HL-60 (cell line): Measurements from ENCODE around the gene RAB10.

Source experiments
- DNase-seq, 2 experiments: peaks; one replicate each; pipeline ENCODE4 v3.0.0-alpha.2; 2010 to 2020; ENCODE audit warnings: low read depth in 1 of 2, low spot score in 1 of 2
- H3K27ac ChIP-seq: fragments of 250-450 bp; sonication (Bioruptor Pico); replicated peaks from 2 replicates; pipeline ENCODE4 v1.5.1; 2020; ENCODE audit warnings: mild to moderate bottlenecking, moderate library complexity
- H3K27me3 ChIP-seq: fragments of 250-450 bp; sonication (Bioruptor Pico); 2 replicates; pipeline ENCODE4 v1.5.1; 2021; ENCODE audit warnings: mild to moderate bottlenecking, moderate library complexity; ENCODE audit not compliant: insufficient read depth, poor library complexity, severe bottlenecking
- H3K4me3 ChIP-seq: replicated peaks from 2 replicates; pipeline ENCODE4 v1.5.1; 2011; ENCODE audit warnings: mild to moderate bottlenecking, control low read depth, low read length; ENCODE audit not compliant: insufficient read depth
- CTCF ChIP-seq: IDR thresholded peaks from one replicate; pipeline ENCODE4 v1.5.1; 2011; ENCODE audit warnings: low read length, control low read depth, inconsistent platforms; ENCODE audit not compliant: insufficient read depth
- GABPA ChIP-seq: IDR thresholded peaks from 2 replicates; pipeline ENCODE4 v1.6.1; 2012; ENCODE audit warnings: low read depth
- POLR2AphosphoS5 ChIP-seq: IDR thresholded peaks from 2 replicates; pipeline ENCODE4 v1.6.1; 2012; ENCODE audit warnings: low read depth
- REST ChIP-seq: IDR thresholded peaks from 2 replicates; pipeline ENCODE4 v1.6.1; 2012; ENCODE audit warnings: low read depth; ENCODE audit not compliant: insufficient replicate concordance
- SPI1 ChIP-seq: IDR thresholded peaks from 2 replicates; pipeline ENCODE4 v1.6.1; 2012; ENCODE audit warnings: low read depth, mild to moderate bottlenecking, borderline replicate concordance

The RAB10 gene

GRCh38 chr2:26177122-26177521, 143.2 kb downstream of the RAB10 start:
- TF ChIP-seq REST: no peak
- no peak for TF ChIP-seq POLR2AphosphoS5
- TF ChIP-seq SPI1: no peak
- no peak for TF ChIP-seq CTCF
- TF ChIP-seq GABPA: no peak
- no peak for DNase-seq
- H3K27ac ChIP-seq: no peak overlapping the region
- H3K27me3 ChIP-seq: peaks cover 22% of the 10 kb centered on the region
- no peak overlapping the region for H3K4me3 ChIP-seq

GRCh38 chr2:26178246-26178645, 144.4 kb downstream of the RAB10 start:
- no peak overlapping the region for H3K4me3 ChIP-seq
- TF ChIP-seq GABPA: no peak
- TF ChIP-seq POLR2AphosphoS5: no peak
- no peak for TF ChIP-seq CTCF
- TF ChIP-seq SPI1: no peak
- TF ChIP-seq REST: no peak
- H3K27me3 ChIP-seq: peaks cover 16% of the 10 kb centered on the region
- H3K27ac ChIP-seq: no peak overlapping the region
- no peak for DNase-seq

- peaks cover 13% of the 10 kb centered on the region for H3K27me3 ChIP-seq
- H3K4me3 ChIP-seq: peak overlapping the region; percentile 37
- TF ChIP-seq POLR2AphosphoS5 (no peak), REST (no peak), GABPA (no peak), SPI1 (no peak), CTCF (no peak)
- DNase-seq: no peak
- H3K27ac ChIP-seq: no peak overlapping the region
These were observed 145.0 kb downstream of the RAB10 start for GRCh38 chr2:26178746-26179436.
